Astrocyte of the spinal cord (primary cell): ENCODE results near the gene RNASE7.

Source experiments
- DNase-seq: peaks from one replicate; pipeline ENCODE4 v3.0.0; 2011; ENCODE audit warnings: low read depth, low spot score
- H3K4me3 ChIP-seq: 2 replicates; pipeline ENCODE4 v1.5.1; 2011; ENCODE audit warnings: low read depth, mild to moderate bottlenecking, low read length, moderate library complexity
- CTCF ChIP-seq: IDR thresholded peaks from 2 replicates; pipeline ENCODE4 v1.5.1; 2012; ENCODE audit warnings: low read depth, mild to moderate bottlenecking, low read length, inconsistent platforms
- in situ Hi-C: cut with HindIII; loops from 2 replicates; pipeline ENCODE4 v1.10.0; 2017; ENCODE audit warnings: low sequenced_read_pairs

Gene RNASE7

GRCh38 chr14:21053184-21054122 lies 11.3 kb downstream of the RNASE7 start:
- no peak for TF ChIP-seq CTCF
- DNase-seq, result no peak
- no peak overlapping the region for H3K4me3 ChIP-seq
- in situ Hi-C loops, result no loop called here

- no peak for DNase-seq
- in situ Hi-C loops, result no loop called here
- no peak overlapping the region for H3K4me3 ChIP-seq
- TF ChIP-seq CTCF, result no peak
Observed at GRCh38 chr14:21054123-21054767, 12.1 kb downstream of the RNASE7 start.

GRCh38 chr14:21054768-21055145 lies 12.6 kb downstream of the RNASE7 start:
- TF ChIP-seq CTCF, result no peak
- no peak for DNase-seq
- no peak overlapping the region for H3K4me3 ChIP-seq
- in situ Hi-C loops, result no loop called here

- in situ Hi-C loops, result no loop called here
- TF ChIP-seq CTCF, result no peak
- DNase-seq, result no peak
- H3K4me3 ChIP-seq, result no peak overlapping the region
Observed at GRCh38 chr14:21055432-21056117, 13.4 kb downstream of the RNASE7 start.

GRCh38 chr14:21056520-21057163 lies 14.5 kb downstream of the RNASE7 start:
- DNase-seq, result no peak
- in situ Hi-C loops, result no loop called here
- no peak overlapping the region for H3K4me3 ChIP-seq
- TF ChIP-seq CTCF, result no peak
